Measurements from ENCODE around the gene ZNF501. TPM values are rescaled to one million over a fixed set of nuclear protein-coding genes. Genes with fewer than 3 reads are reported as not detected.

The ZNF501 gene
- polyA plus RNA-seq, 1 of the 3 experiments (the other 2 are of a cell fraction): 1.5 TPM

GRCh38 chr3:44685128-44685800 is 44.2 kb upstream of the ZNF501 start:
- no peak for TF ChIP-seq RXRA (IDR thresholded peaks at IDR 0.05; ENCODE audit: borderline replicate concordance, low read depth)
- peak; percentile 40; the same call in 1 of the 2 replicates for TF ChIP-seq YY1 (IDR thresholded peaks at IDR 0.05; ENCODE audit: low read depth)
- TF ChIP-seq TEAD4 (IDR thresholded peaks at IDR 0.05; ENCODE audit: borderline replicate concordance, insufficient read depth): no peak
- TF ChIP-seq REST (IDR thresholded peaks at IDR 0.05; ENCODE audit: low read depth, low read length): 0 out of 2 replicates have a peak, but pooled peaks have one; percentile 24
- TF ChIP-seq CHD2 (IDR thresholded peaks at IDR 0.05; ENCODE audit: low read length, partially characterized antibody): peak; percentile 99
- peak; percentile 65; the same call in 1 of the 2 replicates for TF ChIP-seq POLR2AphosphoS5 (IDR thresholded peaks at IDR 0.05; ENCODE audit: low read depth, low read length)
- TF ChIP-seq GABPA (IDR thresholded peaks at IDR 0.05; ENCODE audit: low read depth): peak; percentile 79
- peak; percentile 69; the same call in 1 of the 2 replicates for TF ChIP-seq TAF1 (IDR thresholded peaks at IDR 0.05; ENCODE audit: borderline replicate concordance, low read depth, low read length)
- no peak for TF ChIP-seq EZH2phosphoT487 (IDR thresholded peaks at IDR 0.05; ENCODE audit: borderline replicate concordance, low read depth)
- TF ChIP-seq JUND (IDR thresholded peaks at IDR 0.05): no peak
- TF ChIP-seq ELF1 (IDR thresholded peaks at IDR 0.05): peak; percentile 92
- TF ChIP-seq MXI1 (IDR thresholded peaks at IDR 0.05; ENCODE audit: low read depth, low read length): peak; percentile 37; the same call in 1 of the 2 replicates
- TF ChIP-seq, protein P1, sequence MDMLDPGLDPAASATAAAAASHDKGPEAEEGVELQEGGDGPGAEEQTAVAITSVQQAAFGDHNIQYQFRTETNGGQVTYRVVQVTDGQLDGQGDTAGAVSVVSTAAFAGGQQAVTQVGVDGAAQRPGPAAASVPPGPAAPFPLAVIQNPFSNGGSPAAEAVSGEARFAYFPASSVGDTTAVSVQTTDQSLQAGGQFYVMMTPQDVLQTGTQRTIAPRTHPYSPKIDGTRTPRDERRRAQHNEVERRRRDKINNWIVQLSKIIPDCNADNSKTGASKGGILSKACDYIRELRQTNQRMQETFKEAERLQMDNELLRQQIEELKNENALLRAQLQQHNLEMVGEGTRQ (IDR thresholded peaks at IDR 0.05; ENCODE audit: borderline replicate concordance, low read depth, low read length): no peak
- peak; percentile 97 for TF ChIP-seq ZBTB33 (IDR thresholded peaks at IDR 0.05; ENCODE audit: borderline replicate concordance, low read depth)
- peak; percentile 4; the same call in 1 of the 2 replicates for TF ChIP-seq RAD21 (IDR thresholded peaks at IDR 0.05; ENCODE audit: low read length)
- 0 out of 2 replicates have a peak, but pooled peaks have one; percentile 18 for TF ChIP-seq SMC3 (IDR thresholded peaks at IDR 0.05; ENCODE audit: low read depth, low read length)
- TF ChIP-seq, protein P2, sequence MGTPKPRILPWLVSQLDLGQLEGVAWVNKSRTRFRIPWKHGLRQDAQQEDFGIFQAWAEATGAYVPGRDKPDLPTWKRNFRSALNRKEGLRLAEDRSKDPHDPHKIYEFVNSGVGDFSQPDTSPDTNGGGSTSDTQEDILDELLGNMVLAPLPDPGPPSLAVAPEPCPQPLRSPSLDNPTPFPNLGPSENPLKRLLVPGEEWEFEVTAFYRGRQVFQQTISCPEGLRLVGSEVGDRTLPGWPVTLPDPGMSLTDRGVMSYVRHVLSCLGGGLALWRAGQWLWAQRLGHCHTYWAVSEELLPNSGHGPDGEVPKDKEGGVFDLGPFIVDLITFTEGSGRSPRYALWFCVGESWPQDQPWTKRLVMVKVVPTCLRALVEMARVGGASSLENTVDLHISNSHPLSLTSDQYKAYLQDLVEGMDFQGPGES (IDR thresholded peaks at IDR 0.05; ENCODE audit: low read depth, low read length): no peak
- TF ChIP-seq MAX (IDR thresholded peaks at IDR 0.05; ENCODE audit: low read depth): peak; percentile 80
- 0 out of 2 replicates have a peak, but pooled peaks have one; percentile 58 for TF ChIP-seq SIN3A (IDR thresholded peaks at IDR 0.05; ENCODE audit: borderline replicate concordance, low read depth, low read length)
- no peak for TF ChIP-seq NFIC (IDR thresholded peaks at IDR 0.05; ENCODE audit: borderline replicate concordance)
- TF ChIP-seq RFX5 (IDR thresholded peaks at IDR 0.05; ENCODE audit: low read length): no peak
- Histone ChIP-seq H3F3A (replicated peaks; ENCODE audit: insufficient read depth) (no peaks in the 10 kb centered on the region), H3K36me3 (replicated peaks in 1 of 2; ENCODE audit: control insufficient read depth in 1 of 2, insufficient read depth in 2 of 2, low read length in 1 of 2) (peaks cover 10 to 21% of the 10 kb centered on the region in 2 experiments), H3K27ac (ENCODE audit: low read depth in 2 of 2, low read length in 1 of 2) (peak overlapping the region in 1 of 2 experiments; percentile 58; a peak in 1 of 4 replicates), H4K20me1 (ENCODE audit: insufficient read depth) (no peaks in the 10 kb centered on the region), H3K27me3 (ENCODE audit: insufficient read depth) (no peaks in the 10 kb centered on the region), H2AFZ (ENCODE audit: low read depth) (peak overlapping the region; percentile 95), H3K4me2 (peak overlapping the region; percentile 83), H3K9me3 (no peaks in the 10 kb centered on the region), H3K9me2 (no peaks in the 10 kb centered on the region), H3K4me1 (ENCODE audit: control insufficient read depth in 1 of 2, insufficient read depth in 2 of 2, low read depth in 1 of 2, low read length in 1 of 2) (peaks cover 0 to 2% of the 10 kb centered on the region in 2 experiments; a peak in 1 of 4 replicates), H3K9ac (peak overlapping the region; percentile 74), H3K79me2 (ENCODE audit: insufficient read depth) (no peaks in the 10 kb centered on the region), H3K4me3 (ENCODE audit: low read depth in 2 of 2, low read length in 1 of 2) (peak overlapping the region; percentile 67 to 86)
- DNase-seq: peak; percentile 94
- POLR2A ChIA-PET: interaction anchor here (0.7 to 1.0 kb wide), 2 partner anchors 60 to 130 kb away, joined by 3 to 5 read pairs; partner anchors contain the start of genes ZKSCAN7 and ZNF197
- CTCF ChIA-PET: interaction anchor here (1.2 kb wide), 1 partner anchor 60 kb away, joined by 3 read pairs; no protein-coding TSS in a partner anchor
- 9% methylated on average over 28 of the region's 48 CpGs for WGBS (ENCODE audit: low lambda C conversion rate)
